ENCODE measurements around the gene METTL1. TPM values are rescaled to one million over a fixed set of nuclear protein-coding genes. Genes with fewer than 3 reads are reported as not detected.

Gene METTL1
- polyA plus RNA-seq, 1 donor from 2014 or later = 15.9 TPM

DNA sequence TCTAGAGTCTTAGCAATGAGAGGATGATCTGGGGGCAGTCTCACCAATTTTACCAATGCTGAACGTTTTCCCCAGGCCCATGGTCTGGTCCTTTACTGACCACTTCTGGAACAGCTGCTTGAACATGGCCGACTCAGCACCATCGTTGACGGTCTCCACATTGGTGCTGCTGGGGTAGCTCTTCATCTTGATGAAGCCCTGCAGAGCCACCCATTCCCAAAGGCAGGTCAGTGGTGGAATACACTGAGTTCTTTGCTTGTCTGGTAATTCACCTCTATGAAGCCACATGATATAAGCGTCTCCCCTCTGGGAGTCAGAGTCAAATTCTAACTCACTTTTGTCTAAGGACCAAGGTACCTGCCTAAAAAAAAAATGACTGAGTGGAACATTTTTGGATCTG is 36.4 kb upstream of the METTL1 start:
- Mint-ChIP-seq H3K4me1 (no peaks in the 10 kb centered on the region), H3K36me3 (peaks cover 4% of the 10 kb centered on the region), H3K9me3 (no peaks in the 10 kb centered on the region), H3K4me3 (no peak overlapping the region), H3K27ac (no peak overlapping the region), H3K27me3 (no peaks in the 10 kb centered on the region)

DNA sequence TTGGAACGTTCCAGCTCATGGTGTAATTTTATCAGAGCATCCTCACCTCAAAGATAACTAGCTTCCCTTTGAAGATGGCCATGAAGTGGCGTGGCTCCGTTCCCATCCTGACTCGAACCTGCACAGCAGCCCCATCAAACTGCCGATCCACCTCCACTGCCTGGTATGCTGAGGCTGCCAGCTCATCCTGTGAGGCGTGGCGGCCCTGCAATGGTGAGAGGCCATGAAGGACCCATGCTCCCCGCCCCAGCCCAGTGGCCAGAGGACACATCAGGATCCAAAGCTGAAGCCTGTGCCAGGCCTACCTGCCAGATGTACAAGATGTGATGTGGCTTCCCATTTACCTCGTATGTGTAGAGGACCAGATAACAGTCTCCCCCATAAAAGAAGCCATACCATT is 35.4 kb upstream of the METTL1 start:
- Mint-ChIP-seq H3K27me3 (no peaks in the 10 kb centered on the region), H3K4me3 (no peak overlapping the region), H3K9me3 (no peaks in the 10 kb centered on the region), H3K27ac (no peak overlapping the region), H3K36me3 (peaks cover 4% of the 10 kb centered on the region), H3K4me1 (no peaks in the 10 kb centered on the region)

DNA sequence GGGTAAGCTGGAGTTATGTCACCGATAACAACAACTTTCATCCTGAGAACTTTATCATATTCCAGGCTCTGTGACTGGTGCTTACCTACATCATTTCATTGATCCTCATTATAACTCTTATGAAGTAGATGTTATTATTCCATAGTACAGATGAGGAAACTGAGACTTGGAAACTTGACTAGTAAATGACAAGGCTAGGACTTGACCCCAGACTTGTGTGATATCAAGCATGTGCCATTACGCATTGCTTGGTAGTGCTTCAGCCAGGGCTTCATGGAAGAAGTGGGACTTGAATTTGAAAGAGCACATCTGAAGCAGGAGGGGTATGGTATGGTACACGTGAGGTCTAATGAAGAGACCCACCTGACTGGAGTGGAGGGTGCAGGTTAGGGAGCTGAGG is 34.8 kb upstream of the METTL1 start:
- H3K4me1 Mint-ChIP-seq = no peaks in the 10 kb centered on the region
- no peaks in the 10 kb centered on the region for H3K9me3 Mint-ChIP-seq
- H3K27me3 Mint-ChIP-seq = no peaks in the 10 kb centered on the region
- peaks cover 3% of the 10 kb centered on the region for H3K36me3 Mint-ChIP-seq
- no peak overlapping the region for H3K27ac Mint-ChIP-seq
- no peak overlapping the region for H3K4me3 Mint-ChIP-seq

DNA sequence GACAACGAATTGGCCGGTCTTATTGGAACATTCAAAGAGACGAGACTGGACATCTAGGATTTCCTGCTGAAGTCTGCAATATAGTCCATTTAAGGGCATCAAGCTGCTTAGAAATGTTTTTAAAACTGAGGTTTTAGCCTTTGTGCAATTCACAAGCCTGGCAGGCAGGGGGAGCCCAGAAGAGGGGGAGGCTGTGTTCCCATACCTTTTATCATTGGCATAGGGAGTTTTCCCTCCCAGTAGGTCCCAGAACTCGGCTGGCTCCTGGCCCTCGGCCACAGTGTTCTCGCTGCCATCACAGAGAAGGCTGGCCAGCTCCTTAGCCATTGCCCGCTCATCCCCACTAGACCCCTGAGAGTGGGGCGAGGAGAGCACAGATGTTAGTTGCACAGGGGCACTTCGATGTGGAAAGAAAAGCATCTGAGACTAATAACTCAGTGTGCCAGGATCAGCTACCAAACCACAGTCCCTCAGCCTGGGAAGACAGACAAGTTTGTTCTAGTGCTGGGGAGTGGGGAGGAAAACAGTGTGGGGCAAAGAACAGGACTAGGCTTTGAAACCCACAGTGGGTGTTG is 31.5 kb upstream of the METTL1 start:
- Mint-ChIP-seq H3K36me3 (peaks cover 2% of the 10 kb centered on the region), H3K27me3 (no peaks in the 10 kb centered on the region), H3K4me3 (no peak overlapping the region), H3K27ac (no peak overlapping the region), H3K4me1 (no peaks in the 10 kb centered on the region), H3K9me3 (no peaks in the 10 kb centered on the region)

DNA sequence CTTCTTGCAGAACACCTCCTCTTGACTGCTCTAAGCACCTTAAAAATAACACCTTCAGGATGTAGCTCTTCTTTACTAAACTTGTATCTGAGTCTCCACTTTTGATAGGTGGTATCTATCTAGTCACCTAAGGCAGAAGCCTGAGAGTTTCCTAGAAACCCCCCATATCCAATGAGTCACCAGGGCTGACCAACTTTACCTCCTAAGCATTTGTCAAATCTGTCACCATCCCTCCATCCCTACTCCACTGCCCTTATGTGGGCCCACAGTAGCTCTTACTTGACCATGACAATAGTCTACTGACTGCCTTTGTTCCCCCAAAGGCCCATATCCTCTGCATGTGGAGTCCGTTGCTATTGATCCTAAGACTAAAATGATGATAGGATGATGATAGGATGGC is 30.7 kb upstream of the METTL1 start:
- H3K4me3 Mint-ChIP-seq = no peak overlapping the region
- no peaks in the 10 kb centered on the region for H3K9me3 Mint-ChIP-seq
- H3K27me3 Mint-ChIP-seq = no peaks in the 10 kb centered on the region
- H3K36me3 Mint-ChIP-seq = no peaks in the 10 kb centered on the region
- no peak overlapping the region for H3K27ac Mint-ChIP-seq
- no peaks in the 10 kb centered on the region for H3K4me1 Mint-ChIP-seq

DNA sequence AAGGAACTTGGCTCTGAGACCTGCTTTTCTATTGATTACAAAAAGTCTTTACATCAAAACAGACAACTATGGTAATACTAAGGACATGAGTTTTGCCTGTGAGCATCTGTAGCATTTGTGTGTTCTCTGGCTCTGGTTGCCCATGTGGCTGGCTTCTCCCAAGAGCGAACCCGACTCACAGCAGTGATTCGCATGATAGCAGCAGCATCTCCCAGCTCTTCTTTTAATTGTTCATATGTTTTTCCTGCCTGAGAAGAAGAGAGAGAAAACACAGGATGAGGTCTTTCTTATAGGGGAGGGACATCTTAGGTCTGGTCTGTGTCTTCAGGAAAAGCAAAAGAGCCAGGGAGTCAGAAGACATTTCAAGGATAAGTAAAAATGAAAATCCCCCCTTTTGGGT is 29.1 kb upstream of the METTL1 start:
- Mint-ChIP-seq H3K36me3 (no peaks in the 10 kb centered on the region), H3K4me1 (no peaks in the 10 kb centered on the region), H3K27me3 (no peaks in the 10 kb centered on the region), H3K9me3 (no peaks in the 10 kb centered on the region), H3K4me3 (no peak overlapping the region), H3K27ac (no peak overlapping the region)

DNA sequence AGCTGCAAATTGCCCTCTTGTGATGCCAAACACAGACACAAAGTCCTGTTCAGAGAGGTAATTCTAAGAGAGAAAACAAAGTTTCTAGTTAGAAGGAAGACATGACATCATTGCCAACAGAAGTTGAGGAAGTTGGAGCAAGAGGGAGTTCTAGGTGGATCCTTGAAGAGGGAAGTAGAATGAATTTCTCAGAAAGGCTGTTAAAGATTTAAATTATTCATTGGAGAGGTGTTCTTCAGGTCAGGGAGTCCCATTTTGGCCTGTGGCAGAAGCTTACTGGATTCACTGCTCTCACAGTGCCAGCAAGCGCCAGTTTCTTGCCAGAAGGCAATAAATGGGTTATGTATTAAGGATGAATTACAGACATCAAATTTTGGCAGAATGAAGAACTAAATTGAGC is 26.0 kb upstream of the METTL1 start:
- H3K4me3 Mint-ChIP-seq = no peak overlapping the region
- no peaks in the 10 kb centered on the region for H3K27me3 Mint-ChIP-seq
- no peaks in the 10 kb centered on the region for H3K4me1 Mint-ChIP-seq
- peak overlapping the region in 1 of 3 donors; percentile 27 for H3K27ac Mint-ChIP-seq
- H3K36me3 Mint-ChIP-seq = no peaks in the 10 kb centered on the region
- H3K9me3 Mint-ChIP-seq = no peaks in the 10 kb centered on the region

DNA sequence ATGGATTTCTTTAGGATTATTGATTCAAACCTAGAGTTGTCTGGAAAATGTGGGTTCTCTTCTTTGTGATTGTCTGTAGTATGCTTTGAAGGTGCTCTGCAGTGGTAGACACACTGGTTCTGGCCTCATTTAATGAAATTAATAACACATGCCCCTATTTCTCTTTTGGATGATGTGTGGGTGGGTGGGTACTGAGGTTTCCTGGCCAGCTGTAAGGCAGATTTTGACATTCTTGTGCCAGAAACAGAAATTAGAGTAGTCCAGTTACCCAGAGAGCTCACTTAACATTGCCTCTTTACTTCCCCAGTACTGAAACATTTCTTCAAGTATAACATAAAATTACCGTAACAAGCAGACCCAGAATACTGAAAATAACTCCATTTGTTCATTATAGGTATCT is 25.1 kb upstream of the METTL1 start:
- no peaks in the 10 kb centered on the region for H3K4me1 Mint-ChIP-seq
- no peak overlapping the region for H3K4me3 Mint-ChIP-seq
- no peaks in the 10 kb centered on the region for H3K9me3 Mint-ChIP-seq
- H3K36me3 Mint-ChIP-seq = no peaks in the 10 kb centered on the region
- no peaks in the 10 kb centered on the region for H3K27me3 Mint-ChIP-seq
- H3K27ac Mint-ChIP-seq = no peak overlapping the region

DNA sequence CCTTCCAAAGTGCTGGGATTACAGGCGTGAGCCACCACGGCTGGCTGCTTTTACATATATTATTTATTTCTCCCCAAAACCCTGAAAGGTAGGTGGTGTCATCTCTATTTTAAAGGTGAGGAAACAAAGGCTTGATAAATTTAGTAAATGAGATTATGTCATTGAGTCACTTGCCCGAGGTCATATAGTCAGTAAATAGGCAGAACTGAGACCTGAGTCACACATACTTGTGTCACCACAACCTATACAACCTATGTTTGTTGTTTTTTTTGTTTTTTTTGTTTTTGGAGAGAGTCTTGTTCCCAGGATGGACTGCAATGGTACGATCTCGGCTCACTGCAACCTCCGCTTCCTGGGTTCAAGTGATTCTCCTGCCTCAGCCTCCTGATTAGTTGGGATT is 23.4 kb upstream of the METTL1 start:
- no peaks in the 10 kb centered on the region for H3K27me3 Mint-ChIP-seq
- no peak overlapping the region for H3K4me3 Mint-ChIP-seq
- H3K9me3 Mint-ChIP-seq = no peaks in the 10 kb centered on the region
- H3K36me3 Mint-ChIP-seq = no peaks in the 10 kb centered on the region
- H3K4me1 Mint-ChIP-seq = no peaks in the 10 kb centered on the region
- peak overlapping the region in 1 of 3 donors; percentile 73 for H3K27ac Mint-ChIP-seq

DNA sequence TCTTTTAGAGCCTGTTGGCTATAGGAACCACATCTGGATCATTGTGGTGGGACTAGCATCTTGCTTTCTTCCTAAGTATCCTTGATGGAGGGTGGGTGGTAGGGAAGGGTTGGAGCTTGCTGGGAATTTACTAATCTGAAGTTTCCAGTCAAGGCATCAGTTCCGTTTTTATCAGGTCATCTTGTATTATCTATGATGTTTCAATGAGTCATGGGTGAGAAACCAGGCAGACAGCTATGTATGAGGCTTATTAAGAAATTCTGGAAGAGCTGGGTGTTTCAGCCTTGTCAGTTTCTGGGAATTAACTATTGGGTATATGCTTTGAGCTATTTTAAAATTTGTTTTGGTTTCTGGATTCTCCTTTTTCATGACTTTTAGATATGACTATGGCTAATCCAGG is 22.0 kb upstream of the METTL1 start:
- H3K27me3 Mint-ChIP-seq = no peaks in the 10 kb centered on the region

DNA sequence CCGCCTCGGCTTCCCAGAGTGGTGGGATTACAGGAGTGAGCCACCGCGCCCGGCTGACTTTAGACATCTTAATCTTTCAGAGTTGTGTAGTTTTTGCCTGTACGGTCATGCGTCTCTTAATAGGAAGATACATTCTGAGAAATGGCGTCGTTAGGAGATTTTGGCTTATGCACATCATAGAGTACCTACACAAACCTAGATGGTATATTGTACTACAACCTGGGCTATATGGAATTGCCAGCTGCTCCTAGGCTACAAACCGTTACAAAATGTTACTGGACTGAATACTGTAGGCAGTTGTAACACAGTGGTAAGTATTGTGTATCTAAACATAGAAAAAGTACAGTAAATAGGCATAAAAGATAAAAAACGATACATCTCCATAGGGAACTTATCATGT is 12.0 kb upstream of the METTL1 start:
- H3K9me3 Mint-ChIP-seq = no peaks in the 10 kb centered on the region
- peaks cover 3% of the 10 kb centered on the region for H3K36me3 Mint-ChIP-seq
- peak overlapping the region in 1 of 3 donors; percentile 75 for H3K27ac Mint-ChIP-seq
- peaks cover 11 to 20% (median 11%) of the 10 kb centered on the region in 3 donors for H3K4me1 Mint-ChIP-seq
- no peaks in the 10 kb centered on the region for H3K27me3 Mint-ChIP-seq
- H3K4me3 Mint-ChIP-seq = peak overlapping the region; percentile 58 to 96 (median 73)

More for the DNA sequence above, 22.0 kb upstream of the METTL1 start:
- H3K27ac Mint-ChIP-seq = peak overlapping the region in 1 of 3 donors; percentile 73
- H3K4me3 Mint-ChIP-seq = peak overlapping the region in 1 of 4 donors; percentile 55
- peaks cover 0 to 1% (median 0%) of the 10 kb centered on the region in 3 donors for H3K4me1 Mint-ChIP-seq
- H3K36me3 Mint-ChIP-seq = no peaks in the 10 kb centered on the region
- no peaks in the 10 kb centered on the region for H3K9me3 Mint-ChIP-seq

DNA sequence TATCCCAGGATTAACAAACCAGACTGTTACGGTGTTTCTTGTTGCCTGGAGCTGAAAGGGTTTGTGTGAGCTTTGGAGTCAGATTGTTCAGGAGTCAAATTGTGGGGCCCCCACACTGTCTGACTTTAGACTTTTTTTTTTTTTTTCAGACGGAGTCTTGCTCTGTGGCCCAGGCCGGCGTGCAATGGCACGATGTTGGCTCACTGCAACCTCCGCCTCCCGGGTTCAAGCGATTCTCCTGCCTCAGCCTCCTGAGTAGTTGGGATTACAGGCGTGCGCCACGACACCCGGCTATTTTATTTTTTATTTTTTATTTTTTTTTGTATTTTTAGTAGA is 11.5 kb upstream of the METTL1 start:
- peaks cover 11 to 20% (median 11%) of the 10 kb centered on the region in 3 donors for H3K4me1 Mint-ChIP-seq
- peaks cover 3% of the 10 kb centered on the region for H3K36me3 Mint-ChIP-seq
- peak overlapping the region; percentile 96 to 100 (median 100) for H3K4me3 Mint-ChIP-seq
- H3K9me3 Mint-ChIP-seq = no peaks in the 10 kb centered on the region
- H3K27ac Mint-ChIP-seq = peak overlapping the region in 2 of 3 donors; percentile 93 to 99
- H3K27me3 Mint-ChIP-seq = no peaks in the 10 kb centered on the region

DNA sequence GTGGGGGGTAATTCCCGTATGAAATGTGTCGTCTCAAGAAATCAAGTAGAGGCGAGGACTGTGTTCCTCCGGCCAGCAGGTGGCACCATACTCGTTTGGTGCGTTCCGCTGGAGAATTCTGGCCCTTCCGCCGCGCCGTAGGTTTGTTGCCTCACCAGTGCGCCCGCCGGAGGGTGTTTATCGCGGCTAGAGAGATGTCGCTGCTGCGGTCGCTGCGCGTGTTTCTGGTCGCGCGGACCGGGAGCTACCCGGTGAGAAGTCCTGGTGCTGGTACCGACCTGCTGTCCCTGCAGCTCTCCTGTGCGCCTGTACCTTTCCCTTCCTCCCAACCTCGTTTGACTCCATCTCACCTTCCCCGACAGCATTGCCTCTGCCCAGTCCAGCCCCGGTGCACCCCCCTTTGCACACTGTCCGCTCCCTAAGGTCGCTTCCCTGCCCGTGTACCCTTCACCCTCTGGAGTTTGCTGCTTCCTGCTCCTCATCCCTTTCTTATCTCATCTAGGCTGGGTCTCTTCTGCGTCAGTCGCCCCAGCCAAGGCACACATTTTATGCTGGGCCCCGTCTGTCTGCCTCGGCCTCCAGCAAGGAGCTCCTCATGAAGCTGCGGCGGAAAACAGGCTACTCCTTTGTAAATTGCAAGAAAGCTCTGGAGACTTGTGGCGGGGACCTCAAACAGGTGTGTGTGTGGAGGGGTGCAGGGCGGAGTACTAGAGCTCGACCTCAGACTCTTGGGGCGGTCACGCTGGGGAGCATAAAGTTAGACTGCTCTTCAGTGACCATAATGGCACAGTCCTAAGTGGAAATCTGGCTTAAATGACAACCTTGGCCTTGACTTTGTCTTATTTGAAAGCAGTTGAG is 10.9 kb upstream of the METTL1 start, which contains the start of gene TSFM:
Gene TSFM, plus strand, starts transcription at position 180 of the 858 bp plus-strand sequence. Its CDS starts 15 bp downstream, at position 195.
- Mint-ChIP-seq H3K4me3 (peak within 1 kb of the TSS; percentile 96 to 100 (median 100)), H3K9me3 (no peaks in the 10 kb centered on the region), H3K4me1 (peaks cover 11 to 20% (median 11%) of the 10 kb centered on the region in 3 donors), H3K27ac (peak within 1 kb of the TSS; percentile 93 to 99 (median 96)), H3K27me3 (no peaks in the 10 kb centered on the region), H3K36me3 (peaks cover 3% of the 10 kb centered on the region)

DNA sequence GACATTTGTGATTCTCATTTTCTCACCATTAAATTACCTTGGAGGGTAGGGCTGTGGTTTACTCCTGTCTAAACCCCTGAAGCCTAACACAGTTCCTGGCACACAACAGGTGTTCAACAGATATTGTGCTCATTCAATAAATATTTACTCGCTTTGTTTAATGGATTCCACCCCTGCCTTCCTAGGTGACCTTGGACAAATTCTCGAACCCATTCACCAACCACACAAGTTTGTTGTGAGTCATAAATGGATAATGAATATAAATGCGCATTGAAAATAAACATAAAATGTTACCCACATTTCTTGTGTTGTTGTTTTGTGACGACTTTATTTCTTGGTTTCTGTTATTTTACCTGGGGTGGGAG is 10.3 kb upstream of the METTL1 start:
- H3K4me1 Mint-ChIP-seq = peaks cover 11 to 20% (median 11%) of the 10 kb centered on the region in 3 donors
- H3K36me3 Mint-ChIP-seq = peaks cover 3% of the 10 kb centered on the region

DNA sequence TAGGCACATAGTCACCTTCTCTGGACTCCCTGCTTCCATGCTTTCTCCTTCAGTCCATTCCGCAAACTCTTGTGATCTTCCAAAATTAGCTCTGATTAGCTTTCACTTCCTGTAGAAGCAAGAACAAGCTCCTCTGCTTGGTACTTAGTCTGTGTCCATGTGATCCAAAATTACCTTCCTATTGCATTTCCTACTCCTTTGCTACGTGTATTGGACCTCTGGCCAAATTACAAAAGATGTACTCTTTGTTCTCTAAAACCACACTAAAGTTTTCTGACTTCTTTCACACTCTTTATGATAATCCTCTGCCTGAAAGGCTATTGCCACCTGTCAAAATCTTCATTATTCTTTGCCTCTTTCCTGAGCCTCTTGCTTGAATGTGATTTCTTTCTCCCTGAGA is 9.9 kb upstream of the METTL1 start:
- Mint-ChIP-seq H3K9me3 (no peaks in the 10 kb centered on the region), H3K36me3 (peaks cover 3% of the 10 kb centered on the region), H3K27me3 (no peaks in the 10 kb centered on the region), H3K27ac (peak overlapping the region in 2 of 3 donors; percentile 93 to 99), H3K4me1 (peaks cover 11 to 20% (median 11%) of the 10 kb centered on the region in 3 donors), H3K4me3 (peak overlapping the region in 3 of 4 donors; percentile 10 to 96 (median 59))

More for the DNA sequence above, 10.3 kb upstream of the METTL1 start:
- Mint-ChIP-seq H3K27ac (peak overlapping the region; percentile 93 to 99 (median 96)), H3K27me3 (no peaks in the 10 kb centered on the region), H3K9me3 (no peaks in the 10 kb centered on the region), H3K4me3 (peak overlapping the region; percentile 96 to 100 (median 100))

Measured in IgD-negative memory B cell (primary cell).